Kidney epithelial cell (primary cell): ENCODE results near the gene REG1A. TPM values are rescaled to one million over a fixed set of nuclear protein-coding genes. Genes with fewer than 3 reads are reported as not detected.

Experiments used
- DNase-seq: peaks from one replicate; pipeline ENCODE4 v3.0.0-alpha.2; 2010; ENCODE audit warnings: low read depth
- H3K27me3 ChIP-seq: 2 replicates; pipeline ENCODE4 v1.6.0; 2011; ENCODE audit warnings: low read length; ENCODE audit not compliant: control insufficient read depth, insufficient read depth
- H3K36me3 ChIP-seq: 2 replicates; pipeline ENCODE4 v1.5.1; 2011; ENCODE audit warnings: low read length; ENCODE audit not compliant: control insufficient read depth, insufficient read depth
- H3K4me3 ChIP-seq: 2 replicates; pipeline ENCODE4 v1.5.1; 2011; ENCODE audit warnings: low read depth, mild to moderate bottlenecking, control low read depth, low read length
- total RNA-seq: library from RNA; depleted of rRNA; stranded (reverse); fragments of >200 nt; gene quantifications from 2 replicates; pipeline ENCODE4 v1.2.3, GENCODE V29; 2015
- TF ChIP-seq, protein P1 (sequence below): IDR thresholded peaks from 2 replicates; pipeline ENCODE4 v1.5.1; 2011; ENCODE audit warnings: mild to moderate bottlenecking, moderate library complexity, low read length, control low read depth, inconsistent platforms; ENCODE audit not compliant: insufficient read depth, poor library complexity, severe bottlenecking

Gene REG1A
- total RNA-seq, 1 donor from 2014 or later: not detected

DNA sequence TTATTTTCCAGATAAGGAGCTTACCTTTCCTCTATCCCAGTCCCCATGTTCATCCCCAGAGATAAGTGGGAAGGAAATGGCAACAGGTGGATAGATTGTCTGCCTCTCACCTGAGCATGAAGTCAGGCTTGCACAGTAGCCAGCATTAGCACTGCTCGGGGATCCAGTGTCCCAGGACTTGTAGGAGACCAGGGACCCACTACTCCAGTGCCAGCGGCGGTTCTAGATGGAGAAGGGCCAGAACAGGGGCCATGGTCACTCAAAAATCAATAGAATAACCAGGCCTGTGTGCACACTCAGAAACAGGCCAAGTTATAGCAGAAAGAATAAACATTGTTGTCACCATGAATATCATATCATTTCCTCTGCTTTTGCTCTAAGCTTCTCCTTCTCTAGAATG is 34.9 kb upstream of the REG1A start:
- TF ChIP-seq, protein P1, sequence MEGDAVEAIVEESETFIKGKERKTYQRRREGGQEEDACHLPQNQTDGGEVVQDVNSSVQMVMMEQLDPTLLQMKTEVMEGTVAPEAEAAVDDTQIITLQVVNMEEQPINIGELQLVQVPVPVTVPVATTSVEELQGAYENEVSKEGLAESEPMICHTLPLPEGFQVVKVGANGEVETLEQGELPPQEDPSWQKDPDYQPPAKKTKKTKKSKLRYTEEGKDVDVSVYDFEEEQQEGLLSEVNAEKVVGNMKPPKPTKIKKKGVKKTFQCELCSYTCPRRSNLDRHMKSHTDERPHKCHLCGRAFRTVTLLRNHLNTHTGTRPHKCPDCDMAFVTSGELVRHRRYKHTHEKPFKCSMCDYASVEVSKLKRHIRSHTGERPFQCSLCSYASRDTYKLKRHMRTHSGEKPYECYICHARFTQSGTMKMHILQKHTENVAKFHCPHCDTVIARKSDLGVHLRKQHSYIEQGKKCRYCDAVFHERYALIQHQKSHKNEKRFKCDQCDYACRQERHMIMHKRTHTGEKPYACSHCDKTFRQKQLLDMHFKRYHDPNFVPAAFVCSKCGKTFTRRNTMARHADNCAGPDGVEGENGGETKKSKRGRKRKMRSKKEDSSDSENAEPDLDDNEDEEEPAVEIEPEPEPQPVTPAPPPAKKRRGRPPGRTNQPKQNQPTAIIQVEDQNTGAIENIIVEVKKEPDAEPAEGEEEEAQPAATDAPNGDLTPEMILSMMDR: no peak
- H3K27me3 ChIP-seq: no peaks in the 10 kb centered on the region
- no peak for DNase-seq
- H3K4me3 ChIP-seq: no peak overlapping the region
- H3K36me3 ChIP-seq: no peaks in the 10 kb centered on the region

DNA sequence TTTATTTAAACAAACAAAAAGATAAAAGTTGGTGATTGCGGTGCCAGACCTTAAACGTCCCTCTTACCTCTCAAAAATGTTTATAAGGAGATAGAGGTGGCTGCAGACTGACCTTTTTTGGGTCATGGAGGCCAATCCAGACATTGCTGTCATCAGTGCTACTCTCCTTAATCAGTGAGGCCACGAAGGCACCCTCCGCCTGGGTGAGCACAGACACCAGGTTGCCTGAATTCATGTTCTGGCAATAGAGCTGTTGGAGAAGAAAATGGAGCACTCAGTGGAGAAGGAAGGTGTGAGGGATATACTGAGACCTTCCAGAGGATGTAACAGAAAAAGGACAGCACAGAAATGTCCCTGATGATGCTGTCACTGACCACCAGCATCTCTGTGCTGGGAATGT is 34.0 kb upstream of the REG1A start:
- Histone ChIP-seq H3K36me3 (no peaks in the 10 kb centered on the region), H3K27me3 (no peaks in the 10 kb centered on the region), H3K4me3 (no peak overlapping the region)
- no peak for DNase-seq
- TF ChIP-seq, protein P1: no peak

DNA sequence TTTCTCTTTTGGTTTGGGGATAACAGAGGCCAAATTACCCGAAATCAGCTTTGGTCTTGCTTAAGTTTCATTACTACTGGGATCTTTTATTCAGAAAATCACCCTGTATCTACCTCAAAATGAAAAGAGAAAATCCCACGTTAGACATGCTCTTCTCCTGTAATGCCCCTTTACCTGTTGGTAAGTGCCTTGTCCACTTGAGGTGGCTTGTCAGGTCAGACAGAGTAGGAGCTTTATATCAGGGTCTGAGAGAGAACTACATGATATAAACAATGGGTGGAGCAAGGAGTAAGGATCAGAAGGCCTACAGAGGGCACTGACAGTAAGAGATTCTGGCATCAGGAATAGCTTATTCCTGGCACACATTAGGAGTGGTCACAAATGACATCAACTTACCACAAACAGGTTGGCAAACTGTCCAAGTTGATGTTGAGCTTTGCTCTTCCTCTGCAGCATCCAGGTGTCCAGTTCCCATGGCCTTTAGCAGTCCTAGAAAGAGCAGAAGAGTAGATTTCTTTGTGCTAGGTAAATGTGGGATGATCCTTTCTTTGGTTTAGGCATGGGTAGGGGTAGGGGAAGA is 32.4 kb upstream of the REG1A start, which contains the start of gene REG1B:
Gene REG1B, minus strand, starts transcription at position 209 of the 580 bp plus-strand sequence. CDS start 381 bp downstream, outside the sequence.
- TF ChIP-seq, protein P1: no peak
- H3K36me3 ChIP-seq: no peaks in the 10 kb centered on the region
- DNase-seq: no peak
- H3K27me3 ChIP-seq: no peaks in the 10 kb centered on the region
- no peak within 1 kb of the TSS for H3K4me3 ChIP-seq

DNA sequence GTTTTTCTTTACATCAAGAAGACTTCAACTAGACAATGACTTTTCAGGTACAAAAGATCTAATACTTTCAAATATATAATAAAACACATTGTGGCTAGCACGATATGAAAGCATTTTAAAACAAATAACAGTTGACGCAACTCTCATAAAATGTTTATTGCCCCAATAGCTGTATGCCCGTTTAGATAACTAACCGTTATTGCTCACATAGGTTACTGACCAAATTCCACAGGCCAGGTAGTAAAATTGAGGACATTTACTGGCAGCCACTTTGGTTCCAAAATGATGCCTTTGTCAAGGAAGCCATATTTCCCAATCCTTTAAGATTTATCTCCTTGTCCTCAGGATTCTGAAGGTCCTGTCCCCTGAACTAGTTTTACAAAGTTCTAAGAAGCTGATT is 29.6 kb upstream of the REG1A start:
- no peaks in the 10 kb centered on the region for H3K27me3 ChIP-seq
- TF ChIP-seq, protein P1: no peak
- H3K36me3 ChIP-seq: no peaks in the 10 kb centered on the region
- H3K4me3 ChIP-seq: no peak overlapping the region
- DNase-seq: no peak

DNA sequence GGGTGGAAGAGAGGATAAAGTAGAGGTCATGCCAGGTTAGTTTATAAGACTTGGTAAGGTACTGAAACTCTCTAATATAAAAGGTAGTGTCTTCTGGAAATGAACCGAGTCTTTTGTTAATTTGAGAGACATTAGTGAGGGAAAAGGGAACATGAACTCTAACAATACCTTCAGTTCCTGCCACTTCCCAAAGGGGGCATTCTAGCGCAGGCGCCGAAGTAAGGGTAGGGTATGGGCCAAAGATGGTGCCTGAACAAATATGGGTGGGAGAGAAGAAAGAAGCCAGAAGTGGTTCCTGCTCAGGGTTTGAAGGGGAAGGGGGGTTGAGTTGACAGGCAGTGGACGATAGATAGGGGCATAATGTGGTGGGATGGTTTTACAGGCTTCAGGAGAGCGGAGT is 22.4 kb upstream of the REG1A start:
- H3K27me3 ChIP-seq: no peaks in the 10 kb centered on the region
- H3K4me3 ChIP-seq: no peak overlapping the region
- H3K36me3 ChIP-seq: no peaks in the 10 kb centered on the region
- TF ChIP-seq, protein P1: no peak
- DNase-seq: no peak

DNA sequence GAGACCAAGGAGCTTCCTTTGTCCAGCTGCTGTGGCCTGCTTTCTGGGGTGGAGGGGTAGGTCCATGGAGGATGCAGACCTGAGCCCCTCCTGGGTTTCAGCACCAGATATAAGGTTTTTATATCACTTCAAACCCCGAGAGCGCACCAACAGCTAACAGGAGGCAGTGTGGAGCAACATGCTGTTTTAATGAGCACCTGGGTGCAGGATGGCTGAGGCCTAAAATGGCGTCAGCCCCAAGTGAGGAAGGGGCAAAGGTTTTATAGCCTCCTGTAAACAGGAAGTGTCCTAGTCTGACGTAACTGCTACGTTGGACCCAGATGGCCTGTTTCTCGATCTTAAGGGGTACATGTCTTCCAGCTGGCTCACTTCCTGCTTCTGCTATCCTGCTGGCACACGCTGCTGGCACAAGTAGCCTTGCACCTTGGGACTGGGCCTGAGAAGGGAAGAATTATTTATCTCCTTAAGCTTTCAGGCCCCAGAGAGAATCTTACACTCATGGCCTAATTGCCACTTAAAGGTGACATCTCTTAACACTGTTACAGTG is 21.1 kb upstream of the REG1A start:
- TF ChIP-seq, protein P1: no peak
- Histone ChIP-seq H3K36me3 (no peaks in the 10 kb centered on the region), H3K27me3 (no peaks in the 10 kb centered on the region), H3K4me3 (no peak overlapping the region)
- DNase-seq: no peak
